HG03469 (cell line): ENCODE measurements around the gene RAB28.
"Not testable (repeated sequence)": the region's sequence is repeated elsewhere in the genome, so short reads cannot be mapped to it uniquely, and the experiment has no call there.

Experiments used
- ATAC-seq: cut with Tn5 transposase; IDR thresholded peaks from one replicate; pipeline ENCODE4 v1.9.1; 2021; ENCODE audit warnings: mild to moderate bottlenecking, moderate library complexity, moderate number of reproducible peaks; ENCODE audit not compliant: unreplicated experiment

The RAB28 gene

GRCh38 chr4:13452927-13453579, 31.1 kb downstream of the RAB28 start:
- ATAC-seq, result peak; percentile 62

- ATAC-seq, result no peak
Measured at GRCh38 chr4:13449590-13449989, 34.5 kb downstream of the RAB28 start.

- no peak for ATAC-seq
Measured at GRCh38 chr4:13445841-13446790, 38.0 kb downstream of the RAB28 start.

GRCh38 chr4:13441506-13441905, 42.6 kb downstream of the RAB28 start:
- ATAC-seq, result no peak

GRCh38 chr4:13436962-13437361, 47.2 kb downstream of the RAB28 start:
- no peak for ATAC-seq

GRCh38 chr4:13432453-13432852, 51.7 kb downstream of the RAB28 start:
- ATAC-seq, result no peak

GRCh38 chr4:13430834-13431568, 53.1 kb downstream of the RAB28 start:
- ATAC-seq, result no peak

GRCh38 chr4:13427599-13428325, 56.4 kb downstream of the RAB28 start:
- ATAC-seq, result no peak

- ATAC-seq, result no peak
Measured at GRCh38 chr4:13415068-13415785, 68.9 kb downstream of the RAB28 start.

GRCh38 chr4:13413729-13414437, 70.3 kb downstream of the RAB28 start:
- no peak for ATAC-seq

GRCh38 chr4:13411942-13412341, 72.2 kb downstream of the RAB28 start:
- no peak for ATAC-seq

- ATAC-seq, result no peak
Measured at GRCh38 chr4:13409324-13409723, 74.8 kb downstream of the RAB28 start.

- not testable (repeated sequence) for ATAC-seq
Measured at GRCh38 chr4:13406156-13406555, 78.0 kb downstream of the RAB28 start.

- ATAC-seq, result no peak
Measured at GRCh38 chr4:13403833-13404232, 80.3 kb downstream of the RAB28 start.

GRCh38 chr4:13403326-13403725, 80.8 kb downstream of the RAB28 start:
- no peak for ATAC-seq

- ATAC-seq, result no peak
Measured at GRCh38 chr4:13399257-13399656, 84.9 kb downstream of the RAB28 start.

GRCh38 chr4:13396161-13396560, 88.0 kb downstream of the RAB28 start:
- ATAC-seq, result no peak

GRCh38 chr4:13389901-13390300, 94.2 kb downstream of the RAB28 start:
- ATAC-seq, result not testable (repeated sequence)

GRCh38 chr4:13386405-13387107, 97.6 kb downstream of the RAB28 start:
- ATAC-seq, result peak; percentile 92
